Measurements from ENCODE around the gene LTBR.

LTBR gene

GRCh38 chr12:6374028-6374785, 9.8 kb upstream of the LTBR start:
- DNase-seq (ENCODE audit: low read depth in 2 of 2): no peak

GRCh38 chr12:6374786-6375160, 9.2 kb upstream of the LTBR start:
- no peak overlapping the region for H3K4me3 ChIP-seq (replicated peaks in 1 of 2; ENCODE audit: low read depth in 2 of 2, low read length in 2 of 2)
- no peak for DNase-seq (ENCODE audit: low read depth in 2 of 2)
- no peak for TF ChIP-seq CTCF (IDR thresholded peaks at IDR 0.05; ENCODE audit: low read depth, low read length)

More at GRCh38 chr12:6374028-6374785, 9.8 kb upstream of the LTBR start:
- no peak overlapping the region for H3K4me3 ChIP-seq (replicated peaks in 1 of 2; ENCODE audit: low read depth in 2 of 2, low read length in 2 of 2)
- no peak for TF ChIP-seq CTCF (IDR thresholded peaks at IDR 0.05; ENCODE audit: low read depth, low read length)

GRCh38 chr12:6375269-6376078, 8.5 kb upstream of the LTBR start, which contains the start of gene SCNN1A:
TSS of gene SCNN1A (minus strand) at chr12:6375563. CDS start at chr12:6374783, 780 bp downstream.
- no peak within 1 kb of the TSS for H3K4me3 ChIP-seq (replicated peaks in 1 of 2; ENCODE audit: low read depth in 2 of 2, low read length in 2 of 2)
- no peak for TF ChIP-seq CTCF (IDR thresholded peaks at IDR 0.05; ENCODE audit: low read depth, low read length)
- no peak for DNase-seq (ENCODE audit: low read depth in 2 of 2)

- TF ChIP-seq CTCF (IDR thresholded peaks at IDR 0.05; ENCODE audit: low read depth, low read length): peak; percentile 45
- no peak overlapping the region for H3K4me3 ChIP-seq (replicated peaks in 1 of 2; ENCODE audit: low read depth in 2 of 2, low read length in 2 of 2)
- DNase-seq (ENCODE audit: low read depth in 2 of 2): peak; percentile 69 to 85
Observed at GRCh38 chr12:6376079-6376869, 7.7 kb upstream of the LTBR start.

- H3K4me3 ChIP-seq (replicated peaks in 1 of 2; ENCODE audit: low read depth in 2 of 2, low read length in 2 of 2): no peak overlapping the region
- DNase-seq (ENCODE audit: low read depth in 2 of 2): no peak
- no peak for TF ChIP-seq CTCF (IDR thresholded peaks at IDR 0.05; ENCODE audit: low read depth, low read length)
Observed at GRCh38 chr12:6376870-6377666, 6.9 kb upstream of the LTBR start.

GRCh38 chr12:6377667-6377994, 6.3 kb upstream of the LTBR start:
- DNase-seq (ENCODE audit: low read depth in 2 of 2): peak in 1 of 2 donors; percentile 63
- TF ChIP-seq CTCF (IDR thresholded peaks at IDR 0.05; ENCODE audit: low read depth, low read length): no peak
- H3K4me3 ChIP-seq (replicated peaks in 1 of 2; ENCODE audit: low read depth in 2 of 2, low read length in 2 of 2): no peak overlapping the region
